HEK293 (cell line): ENCODE data around the gene AIFM3.

Experiments
- CTCF ChIP-seq: fragments of 450-650 bp; formaldehyde crosslinking; IDR thresholded peaks from 2 replicates; pipeline ENCODE4 v1.5.1; 2016; ENCODE audit warnings: missing biosample characterization, missing genetic modification characterization
- REST ChIP-seq: fragments of 450-650 bp; formaldehyde crosslinking; IDR thresholded peaks from 2 replicates; pipeline ENCODE4 v1.5.1; 2016; ENCODE audit warnings: missing biosample characterization, missing genetic modification characterization
- ZNF140 ChIP-seq: fragments of 450-650 bp; formaldehyde crosslinking; IDR thresholded peaks from 2 replicates; pipeline ENCODE4 v1.5.1; 2016; ENCODE audit warnings: missing biosample characterization, missing genetic modification characterization

DNA sequence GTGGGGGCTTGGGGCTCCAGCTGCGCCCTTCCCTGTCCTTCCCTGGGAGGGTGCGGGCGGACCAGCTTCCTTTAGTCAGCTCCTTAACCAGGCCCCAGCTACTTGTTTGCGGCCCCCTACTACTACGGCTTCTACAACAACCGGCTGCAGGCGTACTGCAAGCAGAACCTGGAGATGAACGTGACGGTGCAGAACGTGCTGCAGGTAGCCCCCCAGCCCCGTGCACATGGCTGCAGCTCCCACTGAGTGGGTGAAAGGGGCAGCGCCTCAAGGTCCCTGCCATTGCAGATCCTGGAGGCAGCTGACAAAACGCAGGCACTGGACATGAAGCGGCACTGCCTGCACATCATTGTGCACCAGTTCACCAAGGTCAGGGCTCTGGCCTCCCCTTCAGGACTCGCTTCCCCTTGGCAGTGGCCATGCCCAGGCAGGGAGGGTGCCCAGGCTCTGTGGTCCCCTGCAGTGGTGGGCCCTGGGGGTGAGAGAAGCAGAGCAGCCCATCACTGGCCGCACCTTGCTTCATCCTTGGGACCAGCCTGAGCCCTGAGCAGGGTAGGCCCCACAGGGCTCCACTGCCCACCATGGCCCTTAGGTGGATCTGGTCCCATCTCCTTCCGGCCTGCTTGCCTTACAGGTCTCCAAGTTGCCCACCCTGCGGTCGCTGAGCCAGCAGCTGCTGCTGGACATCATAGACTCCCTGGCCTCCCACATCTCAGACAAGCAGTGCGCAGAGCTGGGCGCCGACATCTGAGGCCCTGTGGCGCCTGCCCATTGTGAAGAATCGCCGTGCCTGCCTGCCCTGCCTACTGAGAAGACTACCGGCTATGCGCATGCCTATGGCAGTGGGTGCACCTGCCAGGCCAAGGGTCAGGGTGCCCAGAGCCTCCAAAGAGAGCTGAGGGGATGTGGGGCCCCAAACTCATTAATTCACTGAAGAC lies 29.8 kb downstream of the AIFM3 start:
- TF ChIP-seq CTCF (tag by site-specific recombination) (no peak), ZNF140 (no peak), REST (tag by site-specific recombination) (no peak)
